IPS-11a (cell line): ENCODE measurements around the gene VPS45.
"Not testable (repeated sequence)": the region's sequence is repeated elsewhere in the genome, so short reads cannot be mapped to it uniquely, and the experiment has no call there.

Experiments
- H3K4me3 ChIP-seq: one replicate; pipeline ENCODE4 v1.5.1; 2013; ENCODE audit warnings: low read depth, low read length, control low read depth

VPS45 gene

GRCh38 chr1:150186438-150186788, 118.8 kb downstream of the VPS45 start:
- H3K4me3 ChIP-seq: not testable (repeated sequence)

GRCh38 chr1:150186789-150187559, 119.4 kb downstream of the VPS45 start:
- no peak overlapping the region for H3K4me3 ChIP-seq

GRCh38 chr1:150187560-150187931, 120.0 kb downstream of the VPS45 start:
- H3K4me3 ChIP-seq: no peak overlapping the region

GRCh38 chr1:150192012-150192411, 124.4 kb downstream of the VPS45 start:
- no peak overlapping the region for H3K4me3 ChIP-seq

GRCh38 chr1:150194381-150195031, 126.9 kb downstream of the VPS45 start:
- no peak overlapping the region for H3K4me3 ChIP-seq
